Renal cortex interstitium (tissue), 11 donors: Measurements from ENCODE around the gene GPR142. TPM values are rescaled to one million over a fixed set of nuclear protein-coding genes. Genes with fewer than 3 reads are reported as not detected.

ENCODE experiments used
- DNase-seq, 11 donors: peaks; one replicate each; pipeline ENCODE4 v3.0.0-alpha.2; 2013; ENCODE audit warnings: low read depth in 9 of 11, low spot score in 4 of 11; ENCODE audit errors: extremely low read depth in 1 of 11
- polyA plus RNA-seq, 3 donors: library from polyadenylated mRNA; unstranded; fragments of 120-200 nt; gene quantifications; one replicate each; pipeline ENCODE4 v1.2.1, GENCODE V29; 2013; ENCODE audit not compliant: insufficient read length in 3 of 3

Gene GPR142
- polyA plus RNA-seq, 3 donors: 0.11 TPM; not detected in 2

- no peak for DNase-seq
These were observed 45.3 kb downstream of the GPR142 start for GRCh38 chr17:74412581-74412980.

DNA sequence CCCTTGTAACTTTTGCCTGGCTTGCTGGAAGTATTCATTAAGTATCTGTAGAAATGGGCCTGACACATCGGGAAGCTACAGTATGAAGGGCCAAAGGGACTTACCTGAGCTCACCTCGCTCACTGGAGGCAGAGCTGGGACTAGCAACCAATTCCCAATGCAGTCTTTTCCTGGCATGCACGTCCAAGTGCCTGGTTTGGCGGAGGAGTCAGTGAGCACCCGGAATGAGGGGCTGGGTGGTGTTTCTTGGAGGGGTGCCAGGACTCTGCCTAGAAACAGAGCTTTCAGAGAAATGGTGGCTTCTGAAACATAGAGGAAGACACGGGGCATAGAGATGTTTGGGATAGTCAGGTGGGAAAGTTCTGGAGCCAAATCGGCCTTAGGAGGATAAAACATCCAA, 46.2 kb downstream of the GPR142 start:
- DNase-seq: no peak

DNA sequence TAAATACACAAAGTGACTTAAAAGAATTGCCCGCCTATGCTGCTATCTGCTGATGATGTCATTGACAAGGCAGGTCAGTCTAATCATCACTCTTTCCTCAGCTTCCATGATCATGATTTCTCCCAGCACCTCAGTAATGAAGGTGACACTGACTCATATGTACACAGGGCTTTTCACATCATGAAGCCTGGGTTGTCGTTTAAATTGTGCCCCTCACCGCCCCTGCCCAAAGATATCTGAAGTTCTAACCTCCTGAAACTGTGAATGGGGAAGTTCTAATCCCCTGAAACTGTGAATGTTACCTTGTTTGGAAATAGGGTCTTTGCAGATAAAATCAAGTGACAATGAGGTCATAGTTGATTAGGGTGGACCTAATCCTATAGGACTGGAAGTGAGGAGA, 47.2 kb downstream of the GPR142 start:
- DNase-seq: no peak

GRCh38 chr17:74415608-74416396, 48.5 kb downstream of the GPR142 start:
- no peak for DNase-seq

DNA sequence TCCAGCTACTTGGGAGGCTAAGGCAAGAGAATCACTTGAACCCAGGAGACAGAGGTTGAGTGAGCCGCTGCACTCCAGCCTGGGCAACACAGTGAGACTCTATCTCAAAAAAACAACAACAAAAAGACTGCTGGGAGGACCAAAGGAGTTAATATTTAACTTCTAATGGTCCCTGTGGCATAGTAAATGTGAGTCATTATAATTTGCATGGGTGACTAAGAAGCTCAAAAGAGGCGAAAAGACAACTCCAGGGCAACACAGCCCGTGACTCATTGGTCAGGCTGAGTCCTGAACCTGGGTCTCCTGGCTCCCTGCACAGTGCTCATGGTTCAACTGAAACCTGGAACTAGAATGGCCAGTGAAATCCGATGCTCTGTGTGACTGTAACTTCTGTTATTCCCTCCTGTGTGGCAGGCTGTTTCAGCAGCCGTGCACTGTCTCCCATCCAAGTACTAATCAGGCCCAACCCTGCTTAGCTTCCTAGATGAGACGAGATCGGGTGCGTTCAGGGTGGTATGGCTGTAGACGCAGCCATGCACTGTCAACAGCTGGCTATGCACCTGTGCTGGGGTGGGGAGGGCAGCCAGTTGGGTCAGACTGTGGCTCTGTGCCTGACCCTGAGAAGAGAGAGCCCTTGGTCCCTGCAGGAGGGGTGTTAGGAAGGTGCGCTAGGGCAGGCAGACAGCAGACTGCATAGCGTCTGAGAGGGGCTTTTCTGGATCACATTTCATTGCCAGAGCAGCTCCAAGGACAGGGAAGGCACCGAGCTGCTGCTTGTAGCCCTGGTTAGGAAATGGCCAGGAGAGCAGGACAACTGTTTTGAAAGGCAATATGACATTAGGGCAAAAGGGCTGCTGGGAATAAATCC, 50.1 kb downstream of the GPR142 start:
- no peak for DNase-seq

GRCh38 chr17:74419928-74420411, 52.7 kb downstream of the GPR142 start:
- DNase-seq: no peak

Other genes starting within 250 kb of the GPR142 start
- gene RPL38, start 163.8 kb upstream of the GPR142 start, polyA plus RNA-seq: 1,000 to 10,000 TPM; 1,116 to 1,437 (median 1,164) TPM
- gene TTYH2, start 153.9 kb upstream of the GPR142 start, polyA plus RNA-seq: 10 to 100 TPM; 13.5 to 18.6 (median 18.1) TPM
- gene DNAI2, start 93.3 kb upstream of the GPR142 start, polyA plus RNA-seq: under 1 TPM; 0.09 to 0.22 (median 0.15) TPM
- gene KIF19, start 41.3 kb upstream of the GPR142 start, polyA plus RNA-seq: under 1 TPM; 0.30 to 0.79 (median 0.66) TPM
- gene BTBD17, start 5.6 kb upstream of the GPR142 start, polyA plus RNA-seq: under 1 TPM; 0.11 to 0.26 (median 0.11) TPM
- 100 to 1,000 TPM in 2 of 3 donors, 10 to 100 TPM in 1; 86.9 to 134 (median 115) TPM for gene GPRC5C, start 64.6 kb downstream of the GPR142 start, polyA plus RNA-seq
- 1 to 10 TPM in 2 of 3 donors, under 1 TPM in 1; 1.00 to 2.8 (median 1.8) TPM for gene CD300A, start 99.1 kb downstream of the GPR142 start, polyA plus RNA-seq
- under 1 TPM; 0.17 to 0.44 (median 0.20) TPM for gene CD300LB, start 164.0 kb downstream of the GPR142 start, polyA plus RNA-seq
- under 1 TPM; 0.34 to 0.59 (median 0.54) TPM for gene CD300C, start 178.6 kb downstream of the GPR142 start, polyA plus RNA-seq
- under 1 TPM in 1 of 3 donors, not detected in 2; 0.42 TPM for gene CD300H, start 200.0 kb downstream of the GPR142 start, polyA plus RNA-seq
- gene CD300LD, start 224.8 kb downstream of the GPR142 start, polyA plus RNA-seq: not detected